Fibroblast of pulmonary artery (primary cell): ENCODE data around the gene CDC26.

Experiments
- DNase-seq: peaks from one replicate; pipeline ENCODE4 v3.0.0-alpha.2; 2010; ENCODE audit warnings: low read depth
- H3K4me3 ChIP-seq: replicated peaks from 2 replicates; pipeline ENCODE4 v1.5.1; 2011; ENCODE audit warnings: low read depth, mild to moderate bottlenecking, control low read depth, low read length, moderate library complexity
- CTCF ChIP-seq: IDR thresholded peaks from 2 replicates; pipeline ENCODE4 v1.5.1; 2011; ENCODE audit warnings: mild to moderate bottlenecking, control low read depth, low read length, inconsistent platforms; ENCODE audit errors: missing control alignments

Gene CDC26

GRCh38 chr9:113275157-113276131 is at the start of gene CDC26, which contains the start of gene PRPF4:
CDC26 (minus strand) TSS chr9:113275572; CDS start chr9:113272507, 3,065 bp downstream.
PRPF4 (plus strand) TSS chr9:113275658; CDS start chr9:113275744, 86 bp downstream.
- peak; percentile 99 for DNase-seq
- peak within 1 kb of the TSS; percentile 96 for H3K4me3 ChIP-seq
- TF ChIP-seq CTCF, result no peak

- no peak overlapping the region for H3K4me3 ChIP-seq
- DNase-seq, result no peak
- no peak for TF ChIP-seq CTCF
Measured at GRCh38 chr9:113322671-113323070, 47.3 kb upstream of the CDC26 start.

- no peak overlapping the region for H3K4me3 ChIP-seq
- TF ChIP-seq CTCF, result no peak
- DNase-seq, result no peak
Measured at GRCh38 chr9:113320051-113320450, 44.7 kb upstream of the CDC26 start.

GRCh38 chr9:113319054-113319453 is 43.7 kb upstream of the CDC26 start:
- no peak overlapping the region for H3K4me3 ChIP-seq
- DNase-seq, result no peak
- no peak for TF ChIP-seq CTCF

GRCh38 chr9:113317777-113318176 is 42.4 kb upstream of the CDC26 start:
- TF ChIP-seq CTCF, result peak; percentile 25
- peak; percentile 26 for DNase-seq
- H3K4me3 ChIP-seq, result no peak overlapping the region

GRCh38 chr9:113316030-113316429 is 40.7 kb upstream of the CDC26 start:
- no peak overlapping the region for H3K4me3 ChIP-seq
- no peak for DNase-seq
- no peak for TF ChIP-seq CTCF
